Left ventricle myocardium superior (tissue), 1 donor: ENCODE data around the gene ADAM29. TPM values are rescaled to one million over a fixed set of nuclear protein-coding genes. Genes with fewer than 3 reads are reported as not detected.
"Not testable (repeated sequence)": the region's sequence is repeated elsewhere in the genome, so short reads cannot be mapped to it uniquely, and the experiment has no call there.

Experiments
- ATAC-seq: fragments of 200-7000 bp; cut with Tn5 transposase; one replicate; pipeline ENCODE4 v1.9.1; 2020; ENCODE audit warnings: mild to moderate bottlenecking, moderate library complexity
- DNase-seq: peaks from one replicate; pipeline ENCODE4 v3.0.0-alpha.2; 2020
- intact Hi-C: fragments of 100-400 bp; cut with micrococcal nuclease; formaldehyde crosslinking; loops from one replicate; pipeline ENCODE4 v1.11.0; 2022
- total RNA-seq: library from RNA; stranded (reverse); fragmentation: NEBNext Ultra II Directional; extraction: Animal tissue kit (Norgen Biotek cat#: 25700); gene quantifications from one replicate; pipeline ENCODE4 v1.2.1, GENCODE V29; 2021
- donor health status: DM: no; HTN: yes; CAD: no; lungs with severe emphysema.

The ADAM29 gene
- total RNA-seq, 1 donor from 2014 or later: not detected

DNA sequence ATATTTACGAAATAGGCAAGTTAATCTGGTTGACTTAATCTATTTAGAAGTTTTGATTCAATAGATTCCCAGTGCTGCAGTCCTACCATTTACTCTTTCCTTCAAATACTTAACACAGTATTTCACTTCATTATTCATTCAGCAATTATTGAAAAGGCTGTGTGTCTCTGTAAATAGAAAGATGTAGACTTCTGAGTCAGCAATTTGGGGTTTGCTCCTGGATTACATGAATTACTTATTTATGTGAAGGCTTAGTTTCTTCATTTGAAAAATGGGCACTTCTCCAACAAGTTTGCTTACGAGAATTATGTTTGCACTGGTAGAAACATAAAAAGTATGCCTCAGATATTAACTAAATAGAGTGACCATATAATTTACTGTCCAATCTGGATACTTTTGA, 17.4 kb downstream of the ADAM29 start:
- ATAC-seq (no peak), DNase-seq (no peak)
- intact Hi-C loops: no loop called here

DNA sequence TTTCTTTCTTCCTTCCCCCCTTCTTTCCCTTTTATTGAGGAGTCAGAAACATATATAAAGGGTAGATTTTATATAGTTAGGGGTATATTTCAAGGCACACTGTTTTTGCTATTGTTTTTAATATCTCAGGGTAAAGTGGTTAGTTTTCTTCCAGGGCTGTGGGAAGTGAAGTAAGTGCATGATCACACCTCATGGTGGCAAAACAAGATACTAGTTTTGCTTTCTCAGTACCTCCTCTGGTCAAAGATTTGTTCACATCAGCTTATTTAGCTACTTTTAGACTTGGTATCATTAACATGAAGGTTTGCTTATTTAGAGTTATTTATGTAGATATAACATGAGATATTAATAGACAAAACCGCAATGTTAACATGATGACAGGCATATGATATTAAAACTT, 21.8 kb downstream of the ADAM29 start:
- intact Hi-C loops: no loop called here
- no peak for ATAC-seq
- no peak for DNase-seq

DNA sequence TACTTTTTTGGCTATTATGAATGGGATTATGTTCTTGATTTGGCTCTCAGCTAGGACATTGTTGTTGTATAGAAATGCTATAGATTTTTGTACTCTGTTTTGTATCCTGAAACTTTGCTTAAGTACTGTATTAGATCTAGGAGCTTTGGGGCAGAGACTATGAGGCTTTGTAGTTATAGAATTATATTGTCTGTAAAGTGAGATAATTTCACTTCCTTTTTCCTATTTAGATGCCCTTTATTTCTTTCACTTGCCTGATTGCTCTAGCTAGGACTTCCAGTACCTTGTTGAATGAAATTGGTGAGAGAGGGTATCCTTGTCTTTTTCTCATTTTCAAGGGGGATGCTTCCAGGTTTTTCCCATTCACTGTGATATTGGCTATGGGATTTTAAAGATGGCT, 28.1 kb downstream of the ADAM29 start:
- ATAC-seq: no peak
- intact Hi-C loops: no loop called here
- DNase-seq: no peak

DNA sequence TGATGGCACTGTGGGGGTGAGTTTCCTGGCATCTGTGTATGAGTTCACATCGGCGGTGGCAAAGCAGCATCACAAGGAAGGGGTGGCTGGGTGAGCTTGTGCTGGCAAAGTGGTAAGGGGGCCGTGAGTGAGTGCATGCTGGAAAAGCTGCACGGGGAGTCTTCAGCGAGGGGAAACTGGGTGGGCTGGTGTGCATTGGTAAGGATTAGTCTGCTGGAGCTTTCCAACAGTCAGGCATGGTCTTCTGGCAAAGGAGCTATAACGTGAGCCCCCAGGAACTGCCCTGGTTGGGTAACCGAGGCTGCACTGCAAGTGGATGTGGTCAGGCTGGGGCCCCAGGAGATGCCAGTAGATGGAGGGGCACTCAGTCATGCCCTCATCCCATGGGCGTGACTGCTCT, 30.7 kb downstream of the ADAM29 start:
- ATAC-seq: no peak
- no peak for DNase-seq
- intact Hi-C loops: no loop called here

DNA sequence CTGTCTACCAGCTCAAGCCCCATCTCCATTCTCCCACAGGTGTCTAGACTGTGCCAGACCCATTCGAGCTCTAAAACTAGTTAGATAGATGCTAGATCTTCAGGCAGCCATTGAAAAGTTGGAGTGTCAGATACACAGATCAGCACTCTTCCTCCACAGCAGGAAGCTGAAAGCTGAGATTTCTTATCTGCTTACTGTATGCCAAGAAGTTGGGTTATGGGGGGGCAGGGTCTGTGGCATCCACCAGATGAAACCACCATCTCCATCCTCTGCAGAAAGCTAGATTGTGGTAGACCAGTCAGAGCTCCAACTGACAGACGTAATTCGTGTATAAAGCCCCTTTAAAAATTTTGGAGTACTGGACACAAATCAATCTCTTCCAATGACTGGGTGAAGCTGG, 54.8 kb downstream of the ADAM29 start:
- intact Hi-C loops: no loop called here
- no peak for DNase-seq
- ATAC-seq: no peak

DNA sequence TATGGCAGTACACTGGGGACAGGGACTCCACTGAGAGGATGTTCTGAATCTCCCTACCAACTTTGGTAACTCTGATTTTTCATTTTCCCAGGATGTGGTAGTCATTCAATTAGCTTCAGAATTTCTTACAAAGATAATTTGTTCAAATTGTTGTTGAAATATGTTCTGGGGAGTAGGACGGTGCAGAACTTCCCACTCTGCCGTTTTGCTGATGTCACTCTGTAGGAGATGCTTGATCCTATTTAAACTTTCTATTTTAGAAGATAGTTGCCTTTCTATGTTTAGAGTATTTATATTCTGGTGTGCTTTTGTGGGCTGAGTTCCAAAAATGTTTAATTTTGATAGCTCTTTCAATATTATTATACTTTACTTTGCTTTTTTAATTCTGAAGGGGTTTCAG, 55.2 kb downstream of the ADAM29 start:
- DNase-seq (no peak), ATAC-seq (no peak)
- intact Hi-C loops: no loop called here

DNA sequence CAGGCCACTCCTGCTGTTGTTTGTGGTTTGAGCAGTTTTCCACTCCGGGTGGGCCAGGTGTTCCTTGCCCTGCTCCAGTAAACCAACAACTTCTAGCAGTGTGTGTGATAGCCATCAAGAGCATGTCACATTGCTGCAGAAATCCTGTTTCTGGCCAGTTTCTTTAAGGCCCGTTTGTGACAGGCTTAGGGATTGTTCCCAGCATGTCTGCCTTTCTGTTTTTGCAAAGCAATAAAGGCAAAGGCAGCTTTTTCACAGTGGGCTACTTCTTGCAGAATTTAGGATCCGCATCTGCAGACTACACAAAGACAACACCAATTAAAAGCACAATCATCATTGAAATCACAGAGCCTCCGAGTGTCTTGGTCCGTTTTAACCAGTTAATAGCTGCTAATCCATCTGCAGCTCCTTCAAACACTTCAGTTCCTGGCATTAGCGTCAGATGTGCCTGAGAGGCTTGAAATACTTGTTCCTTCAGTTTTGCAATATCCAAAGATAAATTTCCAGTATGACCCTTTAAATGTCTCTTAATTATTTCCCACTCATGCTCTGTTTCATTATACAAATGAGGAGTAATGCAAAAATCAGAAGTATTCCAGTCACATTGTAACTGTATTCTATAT, 65.1 kb downstream of the ADAM29 start:
- ATAC-seq (no peak), DNase-seq (no peak)
- intact Hi-C loops: no loop called here

DNA sequence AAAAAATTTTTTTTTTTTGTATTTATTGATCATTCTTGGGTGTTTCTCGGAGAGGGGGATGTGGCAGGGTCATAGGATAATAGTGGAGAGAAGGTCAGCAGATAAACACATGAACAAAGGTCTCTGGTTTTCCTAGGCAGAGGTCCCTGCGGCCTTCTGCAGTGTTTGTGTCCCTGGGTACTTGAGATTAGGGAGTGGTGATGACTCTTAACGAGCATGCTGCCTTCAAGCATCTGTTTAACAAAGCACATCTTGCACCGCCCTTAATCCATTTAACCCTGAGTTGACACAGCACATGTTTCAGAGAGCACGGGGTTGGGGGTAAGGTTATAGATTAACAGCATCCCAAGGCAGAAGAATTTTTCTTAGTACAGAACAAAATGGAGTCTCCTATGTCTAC, 65.7 kb downstream of the ADAM29 start:
- ATAC-seq, intact Hi-C loops, DNase-seq: not testable (repeated sequence)

DNA sequence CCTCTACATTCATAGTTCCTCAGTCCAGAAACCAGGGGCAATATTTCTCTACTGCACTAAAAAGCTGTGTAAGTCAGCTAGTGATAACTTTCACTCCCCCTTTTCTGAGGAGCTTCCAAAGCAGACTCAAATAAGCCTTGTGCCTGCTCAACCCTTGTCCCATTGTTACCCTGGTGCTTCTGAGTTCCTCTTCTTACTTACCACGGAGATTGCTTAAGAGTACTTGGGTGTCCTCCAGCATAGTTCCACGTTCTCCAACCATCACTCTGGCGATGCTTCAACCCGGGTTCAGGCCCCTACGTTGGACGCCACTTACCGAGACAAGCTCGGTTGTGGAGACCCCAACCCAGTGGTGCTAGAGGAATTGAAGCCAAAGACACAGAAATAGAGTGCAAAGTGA, 71.6 kb downstream of the ADAM29 start:
- intact Hi-C loops: no loop called here
- ATAC-seq: no peak
- no peak for DNase-seq

DNA sequence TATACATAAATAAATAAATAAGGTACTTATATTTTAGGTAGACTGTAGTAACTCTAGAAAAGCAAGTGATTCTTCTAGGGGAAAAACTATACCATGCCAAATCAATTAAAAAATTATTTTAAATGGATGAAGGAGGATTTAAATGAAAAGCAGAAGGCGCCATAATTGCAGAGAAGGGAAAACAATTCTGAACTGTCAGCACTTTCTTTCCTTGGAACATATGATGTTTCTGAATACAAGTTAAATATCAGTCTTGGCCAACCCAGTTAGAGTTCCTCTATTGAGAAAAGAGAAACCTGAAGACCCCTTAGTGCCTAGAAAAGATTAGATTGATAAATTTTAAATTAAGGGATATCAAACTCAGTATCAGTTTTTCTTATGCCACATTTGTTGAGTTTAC, 75.8 kb downstream of the ADAM29 start:
- DNase-seq: no peak
- no peak for ATAC-seq
- intact Hi-C loops: no loop called here

DNA sequence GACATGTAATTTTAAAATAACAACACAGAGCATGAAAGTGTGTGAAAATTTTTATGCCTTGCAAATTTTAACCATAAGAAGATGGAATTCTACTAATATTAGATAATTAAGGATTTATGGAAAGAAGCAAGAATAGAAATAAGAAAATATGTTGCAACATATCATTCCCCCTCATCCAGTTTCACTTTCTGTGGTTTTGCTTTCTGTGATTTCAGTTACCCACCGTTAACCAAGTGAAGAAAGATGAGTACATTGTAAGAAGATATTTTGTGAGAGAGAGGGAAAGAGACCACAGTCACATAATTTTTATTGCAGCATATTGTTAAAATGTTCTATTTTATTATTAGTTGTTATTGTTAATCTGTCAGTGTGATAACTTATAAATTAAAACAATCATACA, 77.9 kb downstream of the ADAM29 start:
- ATAC-seq (no peak), DNase-seq (no peak)
- intact Hi-C loops: no loop called here

DNA sequence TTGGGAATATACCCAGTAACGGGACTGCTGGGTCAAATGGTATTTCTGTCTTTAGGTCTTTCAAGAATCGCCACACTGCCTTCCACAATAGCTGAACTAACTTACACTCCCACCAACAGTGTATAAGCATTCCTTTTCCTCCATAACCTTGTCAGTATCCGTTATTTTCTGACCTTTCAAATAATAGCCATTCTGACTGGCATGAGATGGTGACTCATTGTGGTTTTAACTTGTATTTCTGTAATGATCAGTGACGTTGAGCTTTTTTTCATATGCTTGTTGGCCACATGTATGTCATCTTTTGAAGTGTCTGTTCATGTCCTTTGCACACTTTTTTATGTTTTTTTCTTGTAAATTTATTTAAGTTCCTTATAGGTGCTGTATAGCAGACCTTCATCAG, 81.2 kb downstream of the ADAM29 start:
- no peak for ATAC-seq
- no peak for DNase-seq
- intact Hi-C loops: no loop called here

DNA sequence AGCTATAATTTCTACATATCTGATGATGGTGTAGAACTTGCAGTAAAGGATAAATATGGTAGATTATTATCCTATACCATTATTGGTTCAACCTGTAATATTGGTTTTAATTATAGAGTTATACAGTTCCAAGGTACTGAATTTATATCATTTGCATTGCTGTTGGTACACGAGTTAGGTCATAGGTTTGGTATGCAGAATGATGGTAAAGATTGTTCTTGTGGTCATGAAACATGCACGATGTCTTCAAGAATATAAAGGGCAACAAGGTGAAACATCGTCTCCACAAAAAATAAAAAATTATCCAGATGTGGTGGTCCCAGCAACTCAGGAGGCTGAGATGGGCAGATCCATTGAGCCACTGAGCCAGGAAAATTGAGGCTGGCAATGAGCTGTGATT, 99.6 kb downstream of the ADAM29 start:
- DNase-seq: no peak
- ATAC-seq: no peak
- intact Hi-C loops: no loop called here

DNA sequence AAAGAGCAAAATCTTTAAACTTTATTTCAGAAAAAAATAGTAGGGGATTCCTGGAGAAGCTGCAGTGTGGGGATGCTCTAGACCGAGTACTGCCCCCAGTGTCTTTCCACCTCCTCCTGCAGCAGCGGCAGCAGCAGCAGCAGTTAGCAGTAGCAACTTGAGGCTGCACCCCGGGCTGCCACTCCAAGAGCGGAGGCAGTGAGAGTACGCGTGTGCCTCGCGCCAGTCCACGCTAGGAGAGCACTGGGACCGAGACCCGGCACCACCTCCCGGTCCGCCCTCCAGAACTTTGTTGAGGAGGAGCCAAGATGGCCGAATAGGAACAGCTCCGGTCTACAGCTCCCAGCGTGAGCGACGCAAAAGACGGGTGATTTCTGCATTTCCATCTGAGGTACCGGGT, 101.3 kb downstream of the ADAM29 start:
- intact Hi-C loops, ATAC-seq, DNase-seq: not testable (repeated sequence)

Other genes starting within 250 kb of the ADAM29 start
- gene GLRA3, start 89.1 kb upstream of the ADAM29 start, total RNA-seq: not detected